HEK293 (cell line): Measurements from ENCODE around the gene PXMP2.

Source experiments
- CTCF ChIA-PET: fragments of 350-600 bp; formaldehyde crosslinking; extraction: SDS; loops from one replicate; lab custom pipeline; 2021; ENCODE audit warnings: antibody characterized with exemption; lab: Yijun Ruan, JAX
- POLR2A ChIA-PET: fragments of 300-600 bp; formaldehyde crosslinking; extraction: SDS; loops from one replicate; lab custom pipeline; 2020; ENCODE audit warnings: antibody characterized with exemption, inconsistent platforms; lab: Yijun Ruan, JAX
- H3K27ac ChIP-seq: fragments of 200-500 bp; sonication (Bioruptor generic); 2 replicates; pipeline ENCODE4 v1.5.1; 2014; ENCODE audit warnings: low read depth, low read length, control low read depth, inconsistent platforms; ENCODE audit errors: extremely low read depth
- H3K36me3 ChIP-seq, 2 experiments: fragments of 200-500 bp in 1 of 2; sonication (Bioruptor generic) in 1 of 2; 1 replicate in 1 of 2; 2 replicates in 1 of 2; pipeline ENCODE4 v1.5.1; 2014 to 2017; ENCODE audit warnings: inconsistent platforms in 2 of 2, low read length in 2 of 2; ENCODE audit not compliant: control insufficient read depth in 2 of 2, insufficient read depth in 1 of 2
- H3K4me1 ChIP-seq: fragments of 200-500 bp; sonication (Bioruptor generic); 2 replicates; pipeline ENCODE4 v1.5.1; 2014; ENCODE audit warnings: mild to moderate bottlenecking, low read length, inconsistent platforms; ENCODE audit not compliant: control insufficient read depth, insufficient read depth
- H3K4me3 ChIP-seq: 2 replicates; pipeline ENCODE4 v1.5.1; 2011; ENCODE audit warnings: low read depth, mild to moderate bottlenecking, control low read depth, low read length, moderate library complexity
- H3K9me3 ChIP-seq: fragments of 200-500 bp; sonication (Bioruptor generic); 2 replicates; pipeline ENCODE4 v1.5.1; 2014; ENCODE audit warnings: low read depth, low read length, inconsistent platforms; ENCODE audit not compliant: control insufficient read depth, insufficient read depth
- GLIS1 ChIP-seq: fragments of 450-650 bp; formaldehyde crosslinking; IDR thresholded peaks from 2 replicates; pipeline ENCODE4 v1.5.1; 2016; ENCODE audit warnings: missing biosample characterization, missing genetic modification characterization
- HOXA7 ChIP-seq: sonication (generic); formaldehyde crosslinking; IDR thresholded peaks from 2 replicates; pipeline ENCODE4 v1.8.1; 2022; ENCODE audit warnings: missing genetic modification reagents, borderline replicate concordance
- KLF10 ChIP-seq: fragments of 450-650 bp; IDR thresholded peaks from 2 replicates; pipeline ENCODE4 v1.5.1; 2018; ENCODE audit warnings: missing biosample characterization, mild to moderate bottlenecking, missing genetic modification characterization
- KLF8 ChIP-seq: fragments of 450-650 bp; formaldehyde crosslinking; IDR thresholded peaks from 2 replicates; pipeline ENCODE4 v1.5.1; 2016; ENCODE audit warnings: missing biosample characterization, missing genetic modification characterization
- MZF1 ChIP-seq: fragments of 450-650 bp; formaldehyde crosslinking; IDR thresholded peaks from 2 replicates; pipeline ENCODE4 v1.5.1; 2017; ENCODE audit warnings: missing biosample characterization, missing genetic modification characterization, borderline replicate concordance
- OSR2 ChIP-seq: fragments of 450-650 bp; formaldehyde crosslinking; IDR thresholded peaks from 2 replicates; pipeline ENCODE4 v1.5.1; 2016; ENCODE audit warnings: missing biosample characterization, missing genetic modification characterization
- PRDM4 ChIP-seq: fragments of 450-650 bp; formaldehyde crosslinking; IDR thresholded peaks from 2 replicates; pipeline ENCODE4 v1.5.1; 2017; ENCODE audit warnings: missing biosample characterization, missing genetic modification characterization
- SCRT2 ChIP-seq: fragments of 450-650 bp; formaldehyde crosslinking; IDR thresholded peaks from 2 replicates; pipeline ENCODE4 v1.5.1; 2016; ENCODE audit warnings: missing biosample characterization, missing genetic modification characterization
- ZBTB20 ChIP-seq: fragments of 450-650 bp; formaldehyde crosslinking; IDR thresholded peaks from 2 replicates; pipeline ENCODE4 v1.5.1; 2016; ENCODE audit warnings: missing biosample characterization, missing genetic modification characterization
- ZNF146 ChIP-seq: fragments of 450-650 bp; formaldehyde crosslinking; IDR thresholded peaks from 2 replicates; pipeline ENCODE4 v1.5.1; 2016; ENCODE audit warnings: missing biosample characterization, missing genetic modification characterization
- ZNF248 ChIP-seq: fragments of 450-650 bp; formaldehyde crosslinking; IDR thresholded peaks from 2 replicates; pipeline ENCODE4 v1.5.1; 2017; ENCODE audit warnings: missing biosample characterization, missing genetic modification characterization
- ZNF354C ChIP-seq: fragments of 450-650 bp; formaldehyde crosslinking; IDR thresholded peaks from 2 replicates; pipeline ENCODE4 v1.5.1; 2016; ENCODE audit warnings: missing biosample characterization, missing genetic modification characterization, low read depth, borderline replicate concordance
- ZNF391 ChIP-seq: fragments of 450-650 bp; formaldehyde crosslinking; IDR thresholded peaks from 2 replicates; pipeline ENCODE4 v1.5.1; 2016; ENCODE audit warnings: low read depth, missing biosample characterization, missing genetic modification characterization, borderline replicate concordance
- ZNF544 ChIP-seq: fragments of 450-650 bp; formaldehyde crosslinking; IDR thresholded peaks from 2 replicates; pipeline ENCODE4 v1.5.0; 2017; ENCODE audit warnings: missing biosample characterization, missing genetic modification characterization
- ZNF571 ChIP-seq: fragments of 450-650 bp; formaldehyde crosslinking; IDR thresholded peaks from 2 replicates; pipeline ENCODE4 v1.5.0; 2017; ENCODE audit warnings: missing biosample characterization, missing genetic modification characterization
- ZNF596 ChIP-seq: fragments of 450-650 bp; IDR thresholded peaks from 2 replicates; pipeline ENCODE4 v1.5.0; 2018; ENCODE audit warnings: missing biosample characterization, mild to moderate bottlenecking, missing genetic modification characterization, moderate library complexity
- ZNF660 ChIP-seq: fragments of 450-650 bp; IDR thresholded peaks from 2 replicates; pipeline ENCODE4 v1.5.1; 2018; ENCODE audit warnings: missing biosample characterization, mild to moderate bottlenecking, missing genetic modification characterization
- ZNF664 ChIP-seq: fragments of 450-650 bp; formaldehyde crosslinking; IDR thresholded peaks from 2 replicates; pipeline ENCODE4 v1.5.1; 2016; ENCODE audit warnings: missing biosample characterization, missing genetic modification characterization
- ZNF768 ChIP-seq: fragments of 450-650 bp; formaldehyde crosslinking; IDR thresholded peaks from 2 replicates; pipeline ENCODE4 v1.5.1; 2018; ENCODE audit warnings: missing biosample characterization, mild to moderate bottlenecking, missing genetic modification characterization
- ZNF830 ChIP-seq: fragments of 450-650 bp; IDR thresholded peaks from 2 replicates; pipeline ENCODE4 v1.5.0; 2018; ENCODE audit warnings: missing biosample characterization, missing genetic modification characterization, low read depth, mild to moderate bottlenecking, moderate library complexity
- TF ChIP-seq, protein P1 (sequence below): fragments of 450-650 bp; formaldehyde crosslinking; IDR thresholded peaks from 2 replicates; pipeline ENCODE4 v1.5.1; 2016; ENCODE audit warnings: missing biosample characterization, missing genetic modification characterization
- TF ChIP-seq, protein P2 (sequence below): fragments of 450-650 bp; formaldehyde crosslinking; IDR thresholded peaks from 2 replicates; pipeline ENCODE4 v1.5.1; 2016; ENCODE audit warnings: missing biosample characterization, missing genetic modification characterization, borderline replicate concordance

PXMP2 gene

GRCh38 chr12:132664206-132665148 lies 22.9 kb upstream of the PXMP2 start (continued):
- TF ChIP-seq, protein P1, sequence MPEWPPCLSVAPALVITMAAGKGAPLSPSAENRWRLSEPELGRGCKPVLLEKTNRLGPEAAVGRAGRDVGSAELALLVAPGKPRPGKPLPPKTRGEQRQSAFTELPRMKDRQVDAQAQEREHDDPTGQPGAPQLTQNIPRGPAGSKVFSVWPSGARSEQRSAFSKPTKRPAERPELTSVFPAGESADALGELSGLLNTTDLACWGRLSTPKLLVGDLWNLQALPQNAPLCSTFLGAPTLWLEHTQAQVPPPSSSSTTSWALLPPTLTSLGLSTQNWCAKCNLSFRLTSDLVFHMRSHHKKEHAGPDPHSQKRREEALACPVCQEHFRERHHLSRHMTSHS (tag by site-specific recombination) = no peak
- TF ChIP-seq ZNF596 (tag by site-specific recombination) (no peak), ZNF146 (tag by site-specific recombination) (no peak), ZNF571 (tag by site-specific recombination) (no peak), ZNF830 (tag by site-specific recombination) (no peak)

GRCh38 chr12:132665149-132665491 lies 22.3 kb upstream of the PXMP2 start:
- POLR2A ChIA-PET = no interaction called here

More at GRCh38 chr12:132665149-132665491, 22.3 kb upstream of the PXMP2 start:
- no peak for TF ChIP-seq MZF1 (tag by site-specific recombination)
- no peak for TF ChIP-seq ZNF544 (tag by site-specific recombination)
- TF ChIP-seq KLF8 (tag by site-specific recombination) = no peak
- no peak for TF ChIP-seq ZNF660 (tag by site-specific recombination)
- TF ChIP-seq PRDM4 (tag by site-specific recombination) = no peak
- no peak for TF ChIP-seq ZNF768 (tag by site-specific recombination)
- TF ChIP-seq KLF10 (tag by site-specific recombination) = no peak
- no peak for TF ChIP-seq ZNF664 (tag by site-specific recombination)
- TF ChIP-seq ZNF354C (tag by site-specific recombination) = no peak
- TF ChIP-seq ZNF391 (tag by site-specific recombination) = no peak
- TF ChIP-seq ZBTB20 = no peak
- no peak for TF ChIP-seq OSR2 (tag by site-specific recombination)
- TF ChIP-seq GLIS1 = no peak
- TF ChIP-seq ZNF248 (tag by site-specific recombination) = no peak
- no peak for TF ChIP-seq SCRT2 (tag by site-specific recombination)
- TF ChIP-seq, protein P2, sequence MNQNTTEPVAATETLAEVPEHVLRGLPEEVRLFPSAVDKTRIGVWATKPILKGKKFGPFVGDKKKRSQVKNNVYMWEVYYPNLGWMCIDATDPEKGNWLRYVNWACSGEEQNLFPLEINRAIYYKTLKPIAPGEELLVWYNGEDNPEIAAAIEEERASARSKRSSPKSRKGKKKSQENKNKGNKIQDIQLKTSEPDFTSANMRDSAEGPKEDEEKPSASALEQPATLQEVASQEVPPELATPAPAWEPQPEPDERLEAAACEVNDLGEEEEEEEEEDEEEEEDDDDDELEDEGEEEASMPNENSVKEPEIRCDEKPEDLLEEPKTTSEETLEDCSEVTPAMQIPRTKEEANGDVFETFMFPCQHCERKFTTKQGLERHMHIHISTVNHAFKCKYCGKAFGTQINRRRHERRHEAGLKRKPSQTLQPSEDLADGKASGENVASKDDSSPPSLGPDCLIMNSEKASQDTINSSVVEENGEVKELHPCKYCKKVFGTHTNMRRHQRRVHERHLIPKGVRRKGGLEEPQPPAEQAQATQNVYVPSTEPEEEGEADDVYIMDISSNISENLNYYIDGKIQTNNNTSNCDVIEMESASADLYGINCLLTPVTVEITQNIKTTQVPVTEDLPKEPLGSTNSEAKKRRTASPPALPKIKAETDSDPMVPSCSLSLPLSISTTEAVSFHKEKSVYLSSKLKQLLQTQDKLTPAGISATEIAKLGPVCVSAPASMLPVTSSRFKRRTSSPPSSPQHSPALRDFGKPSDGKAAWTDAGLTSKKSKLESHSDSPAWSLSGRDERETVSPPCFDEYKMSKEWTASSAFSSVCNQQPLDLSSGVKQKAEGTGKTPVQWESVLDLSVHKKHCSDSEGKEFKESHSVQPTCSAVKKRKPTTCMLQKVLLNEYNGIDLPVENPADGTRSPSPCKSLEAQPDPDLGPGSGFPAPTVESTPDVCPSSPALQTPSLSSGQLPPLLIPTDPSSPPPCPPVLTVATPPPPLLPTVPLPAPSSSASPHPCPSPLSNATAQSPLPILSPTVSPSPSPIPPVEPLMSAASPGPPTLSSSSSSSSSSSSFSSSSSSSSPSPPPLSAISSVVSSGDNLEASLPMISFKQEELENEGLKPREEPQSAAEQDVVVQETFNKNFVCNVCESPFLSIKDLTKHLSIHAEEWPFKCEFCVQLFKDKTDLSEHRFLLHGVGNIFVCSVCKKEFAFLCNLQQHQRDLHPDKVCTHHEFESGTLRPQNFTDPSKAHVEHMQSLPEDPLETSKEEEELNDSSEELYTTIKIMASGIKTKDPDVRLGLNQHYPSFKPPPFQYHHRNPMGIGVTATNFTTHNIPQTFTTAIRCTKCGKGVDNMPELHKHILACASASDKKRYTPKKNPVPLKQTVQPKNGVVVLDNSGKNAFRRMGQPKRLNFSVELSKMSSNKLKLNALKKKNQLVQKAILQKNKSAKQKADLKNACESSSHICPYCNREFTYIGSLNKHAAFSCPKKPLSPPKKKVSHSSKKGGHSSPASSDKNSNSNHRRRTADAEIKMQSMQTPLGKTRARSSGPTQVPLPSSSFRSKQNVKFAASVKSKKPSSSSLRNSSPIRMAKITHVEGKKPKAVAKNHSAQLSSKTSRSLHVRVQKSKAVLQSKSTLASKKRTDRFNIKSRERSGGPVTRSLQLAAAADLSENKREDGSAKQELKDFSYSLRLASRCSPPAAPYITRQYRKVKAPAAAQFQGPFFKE (tag by site-specific recombination) = no peak
- no peak for TF ChIP-seq HOXA7
- Histone ChIP-seq H3K4me1 (no peaks in the 10 kb centered on the region), H3K4me3 (no peak overlapping the region), H3K9me3 (no peaks in the 10 kb centered on the region), H3K36me3 (peaks cover 49 to 99% of the 10 kb centered on the region in 2 experiments), H3K27ac (no peak overlapping the region)
- CTCF ChIA-PET = no interaction called here
